ENCODE results near the gene PHC2. TPM values are rescaled to one million over a fixed set of nuclear protein-coding genes. Genes with fewer than 3 reads are reported as not detected.

The PHC2 gene
- total and polyA plus RNA-seq, 9 of the 15 experiments (the other 6 are each of a cell fraction or from before 2014, with no cell fraction given) = 3.1 to 67.6 (median 34.6) TPM

DNA sequence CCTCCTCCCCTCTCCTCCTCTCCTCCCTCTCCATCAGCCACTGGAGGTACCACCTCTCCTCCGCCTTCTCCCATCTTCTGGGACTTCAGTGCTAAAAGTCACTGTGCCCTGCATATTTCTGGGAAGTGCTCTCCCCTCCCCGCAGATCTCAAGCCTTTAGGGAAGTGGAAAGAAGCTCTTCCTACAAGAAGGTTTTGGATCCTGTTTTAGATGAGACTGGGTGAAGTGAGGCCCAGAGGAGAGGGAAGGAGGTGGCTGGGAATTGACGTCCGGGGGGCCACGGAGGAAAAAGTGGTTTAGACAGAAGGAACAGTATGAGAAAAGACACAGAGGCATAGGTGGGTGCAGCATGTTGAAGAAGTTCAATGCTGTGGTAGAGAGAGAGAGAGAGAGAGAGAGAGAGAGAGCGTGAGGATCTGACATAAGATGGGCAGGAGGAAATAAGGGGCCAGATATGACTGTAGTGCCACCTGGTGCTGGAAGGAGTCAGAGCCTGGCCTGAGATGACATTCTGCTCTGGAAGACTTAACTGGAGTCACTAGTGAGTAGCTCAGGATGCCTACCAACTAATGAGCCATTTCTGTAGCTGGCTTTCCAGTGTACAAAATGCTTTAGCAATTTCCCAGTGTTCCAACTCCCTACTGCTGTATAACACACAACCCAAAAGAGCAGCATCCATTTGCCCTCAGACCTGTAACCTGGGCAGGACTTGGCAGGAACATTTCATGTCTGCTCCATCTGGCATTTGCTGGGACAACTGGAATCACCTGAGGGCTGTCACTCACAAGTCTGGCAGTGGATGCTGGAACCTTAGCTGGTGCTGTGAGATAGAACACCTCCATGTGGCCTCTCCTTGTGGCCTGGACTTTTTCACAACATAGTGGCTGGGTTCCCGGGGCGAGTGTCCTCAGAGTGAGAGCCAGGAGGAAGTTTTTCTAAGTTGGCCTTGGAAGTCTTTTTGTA lies 24.9 kb upstream of the PHC2 start (continued):
- TF ChIP-seq, protein P1, sequence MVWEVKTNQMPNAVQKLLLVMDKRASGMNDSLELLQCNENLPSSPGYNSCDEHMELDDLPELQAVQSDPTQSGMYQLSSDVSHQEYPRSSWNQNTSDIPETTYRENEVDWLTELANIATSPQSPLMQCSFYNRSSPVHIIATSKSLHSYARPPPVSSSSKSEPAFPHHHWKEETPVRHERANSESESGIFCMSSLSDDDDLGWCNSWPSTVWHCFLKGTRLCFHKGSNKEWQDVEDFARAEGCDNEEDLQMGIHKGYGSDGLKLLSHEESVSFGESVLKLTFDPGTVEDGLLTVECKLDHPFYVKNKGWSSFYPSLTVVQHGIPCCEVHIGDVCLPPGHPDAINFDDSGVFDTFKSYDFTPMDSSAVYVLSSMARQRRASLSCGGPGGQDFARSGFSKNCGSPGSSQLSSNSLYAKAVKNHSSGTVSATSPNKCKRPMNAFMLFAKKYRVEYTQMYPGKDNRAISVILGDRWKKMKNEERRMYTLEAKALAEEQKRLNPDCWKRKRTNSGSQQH (CRISPR knock-in tag; IDR thresholded peaks at IDR 0.05) = 0 out of 2 replicates have a peak, but pooled peaks have one; percentile 27
- TF ChIP-seq SMC3 (conservative IDR thresholded peaks at IDR 0.05; ENCODE audit: insufficient read depth, low read depth, low read length) = peak; percentile 78
- TF ChIP-seq, protein P2, sequence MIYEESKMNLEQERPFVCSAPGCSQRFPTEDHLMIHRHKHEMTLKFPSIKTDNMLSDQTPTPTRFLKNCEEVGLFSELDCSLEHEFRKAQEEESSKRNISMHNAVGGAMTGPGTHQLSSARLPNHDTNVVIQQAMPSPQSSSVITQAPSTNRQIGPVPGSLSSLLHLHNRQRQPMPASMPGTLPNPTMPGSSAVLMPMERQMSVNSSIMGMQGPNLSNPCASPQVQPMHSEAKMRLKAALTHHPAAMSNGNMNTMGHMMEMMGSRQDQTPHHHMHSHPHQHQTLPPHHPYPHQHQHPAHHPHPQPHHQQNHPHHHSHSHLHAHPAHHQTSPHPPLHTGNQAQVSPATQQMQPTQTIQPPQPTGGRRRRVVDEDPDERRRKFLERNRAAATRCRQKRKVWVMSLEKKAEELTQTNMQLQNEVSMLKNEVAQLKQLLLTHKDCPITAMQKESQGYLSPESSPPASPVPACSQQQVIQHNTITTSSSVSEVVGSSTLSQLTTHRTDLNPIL (CRISPR knock-in tag; IDR thresholded peaks at IDR 0.05) = no peak
- TF ChIP-seq, protein P3, sequence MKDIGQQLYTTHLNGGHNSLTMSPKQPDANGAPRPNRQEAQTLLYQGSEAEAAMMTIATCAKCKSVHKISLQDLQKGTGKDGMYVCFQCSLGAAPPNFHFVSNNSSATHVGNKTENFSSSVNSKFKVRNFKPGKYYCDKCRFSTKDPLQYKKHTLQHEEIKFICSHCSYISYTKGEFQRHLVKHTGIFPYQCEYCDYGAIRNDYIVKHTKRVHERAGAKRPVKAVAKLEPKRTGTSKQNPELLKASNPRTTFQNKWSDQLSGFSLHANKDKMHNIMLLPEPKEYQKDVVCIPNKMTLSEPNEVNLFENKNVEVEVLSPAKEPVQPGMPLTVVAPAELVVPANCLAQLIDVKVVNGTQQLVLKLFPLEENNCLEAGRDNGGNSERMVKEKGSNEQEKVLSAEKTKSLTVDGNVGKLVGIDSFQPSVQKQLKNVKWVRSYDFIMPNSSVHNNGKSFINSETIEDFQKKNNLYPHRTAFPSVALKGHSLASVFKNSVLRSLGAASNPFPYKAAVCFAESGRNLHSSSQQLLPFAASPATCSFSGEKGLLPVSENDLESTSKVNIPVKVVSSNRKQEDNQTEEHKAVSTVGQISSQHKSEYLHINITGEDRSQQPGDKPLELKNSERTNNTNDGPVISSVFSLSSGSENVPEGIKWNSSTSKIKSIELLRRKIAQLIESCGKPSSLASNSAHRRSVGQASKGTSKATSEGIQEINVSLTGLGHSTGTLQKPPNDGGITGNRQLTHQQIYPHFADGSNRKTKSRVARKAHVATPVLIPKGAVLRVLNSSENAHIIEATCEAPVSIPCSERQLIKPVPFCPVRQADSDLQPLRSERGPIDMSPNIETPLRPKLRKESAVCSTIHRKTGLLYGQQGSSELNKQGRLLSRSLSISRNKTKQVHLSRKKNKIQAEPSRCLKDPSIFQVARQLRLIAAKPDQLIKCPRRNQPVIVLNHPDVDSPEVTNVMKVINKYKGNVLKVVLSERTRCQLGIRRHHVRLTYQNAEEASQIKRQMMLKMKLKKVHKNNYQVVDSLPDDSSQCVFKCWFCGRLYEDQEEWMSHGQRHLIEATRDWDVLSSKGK (CRISPR knock-in tag; IDR thresholded peaks at IDR 0.05) = no peak
- no peak for TF ChIP-seq GABPB1 (CRISPR knock-in tag; IDR thresholded peaks at IDR 0.05)
- peak in 1 of 2 experiments; percentile 51; a peak in 1 of 4 replicates for TF ChIP-seq RCOR1 (IDR thresholded peaks at IDR 0.05; ENCODE audit: borderline replicate concordance in 1 of 2, low read depth in 2 of 2, low read length in 2 of 2)
- TF ChIP-seq, protein P4, sequence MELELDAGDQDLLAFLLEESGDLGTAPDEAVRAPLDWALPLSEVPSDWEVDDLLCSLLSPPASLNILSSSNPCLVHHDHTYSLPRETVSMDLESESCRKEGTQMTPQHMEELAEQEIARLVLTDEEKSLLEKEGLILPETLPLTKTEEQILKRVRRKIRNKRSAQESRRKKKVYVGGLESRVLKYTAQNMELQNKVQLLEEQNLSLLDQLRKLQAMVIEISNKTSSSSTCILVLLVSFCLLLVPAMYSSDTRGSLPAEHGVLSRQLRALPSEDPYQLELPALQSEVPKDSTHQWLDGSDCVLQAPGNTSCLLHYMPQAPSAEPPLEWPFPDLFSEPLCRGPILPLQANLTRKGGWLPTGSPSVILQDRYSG (tag; conservative IDR thresholded peaks at IDR 0.05; ENCODE audit: low read depth) = no peak
- 0 out of 2 replicates have a peak, but pooled peaks have one; percentile 13 for TF ChIP-seq KLF16 (IDR thresholded peaks at IDR 0.05)
- no peak for TF ChIP-seq RFX5 (IDR thresholded peaks at IDR 0.05; ENCODE audit: low read depth, low read length)
- TF ChIP-seq NFRKB (IDR thresholded peaks at IDR 0.05; ENCODE audit: low read depth) = no peak
- 0 out of 2 replicates have a peak, but pooled peaks have one; percentile 14 for TF ChIP-seq MAFK (IDR thresholded peaks at IDR 0.05; ENCODE audit: low read length)
- TF ChIP-seq, protein P5, sequence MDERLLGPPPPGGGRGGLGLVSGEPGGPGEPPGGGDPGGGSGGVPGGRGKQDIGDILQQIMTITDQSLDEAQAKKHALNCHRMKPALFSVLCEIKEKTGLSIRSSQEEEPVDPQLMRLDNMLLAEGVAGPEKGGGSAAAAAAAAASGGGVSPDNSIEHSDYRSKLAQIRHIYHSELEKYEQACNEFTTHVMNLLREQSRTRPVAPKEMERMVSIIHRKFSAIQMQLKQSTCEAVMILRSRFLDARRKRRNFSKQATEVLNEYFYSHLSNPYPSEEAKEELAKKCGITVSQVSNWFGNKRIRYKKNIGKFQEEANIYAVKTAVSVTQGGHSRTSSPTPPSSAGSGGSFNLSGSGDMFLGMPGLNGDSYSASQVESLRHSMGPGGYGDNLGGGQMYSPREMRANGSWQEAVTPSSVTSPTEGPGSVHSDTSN (CRISPR knock-in tag; IDR thresholded peaks at IDR 0.05; ENCODE audit: low read depth) = no peak
- TF ChIP-seq, protein P5 (tag; conservative IDR thresholded peaks at IDR 0.05; ENCODE audit: low read depth) = peak; percentile 66
- peak; percentile 59; the same call in 1 of the 2 replicates for TF ChIP-seq STAG1 (CRISPR knock-in tag; IDR thresholded peaks at IDR 0.05; ENCODE audit: borderline replicate concordance)

Measured in K562 (cell line).